GM18907 (cell line): ENCODE data around the gene CAT.
"Not testable (repeated sequence)": the region's sequence is repeated elsewhere in the genome, so short reads cannot be mapped to it uniquely, and the experiment has no call there.

Experiments
- ATAC-seq: cut with Tn5 transposase; IDR thresholded peaks from one replicate; pipeline ENCODE4 v1.9.1; 2021; ENCODE audit warnings: mild to moderate bottlenecking, moderate library complexity; ENCODE audit not compliant: unreplicated experiment

The CAT gene

GRCh38 chr11:34424826-34425225 lies 13.9 kb upstream of the CAT start:
- ATAC-seq: not testable (repeated sequence)

GRCh38 chr11:34425360-34425759 lies 13.4 kb upstream of the CAT start:
- no peak for ATAC-seq

- no peak for ATAC-seq
Observed at GRCh38 chr11:34425867-34426266, 12.9 kb upstream of the CAT start.

GRCh38 chr11:34426766-34427185 lies 12.0 kb upstream of the CAT start:
- no peak for ATAC-seq

- ATAC-seq: no peak
Observed at GRCh38 chr11:34427186-34427805, 11.4 kb upstream of the CAT start.

- ATAC-seq: no peak
Observed at GRCh38 chr11:34431979-34432378, 6.8 kb upstream of the CAT start.

- no peak for ATAC-seq
Observed at GRCh38 chr11:34432822-34433221, 5.9 kb upstream of the CAT start.

- ATAC-seq: no peak
Observed at GRCh38 chr11:34433899-34434298, 4.8 kb upstream of the CAT start.

- no peak for ATAC-seq
Observed at GRCh38 chr11:34437224-34438125, 1.3 kb upstream of the CAT start.

GRCh38 chr11:34439610-34440198 lies 970 bp downstream of the CAT start:
- ATAC-seq: no peak

GRCh38 chr11:34441814-34442213 lies 3.1 kb downstream of the CAT start:
- ATAC-seq: no peak

GRCh38 chr11:34443136-34443535 lies 4.4 kb downstream of the CAT start:
- ATAC-seq: no peak

GRCh38 chr11:34444428-34444827 lies 5.7 kb downstream of the CAT start:
- ATAC-seq: no peak

- no peak for ATAC-seq
Observed at GRCh38 chr11:34445956-34446355, 7.2 kb downstream of the CAT start.

GRCh38 chr11:34446386-34446785 lies 7.7 kb downstream of the CAT start:
- ATAC-seq: no peak

- ATAC-seq: no peak
Observed at GRCh38 chr11:34447044-34447443, 8.3 kb downstream of the CAT start.

- ATAC-seq: no peak
Observed at GRCh38 chr11:34448223-34448994, 9.7 kb downstream of the CAT start.

GRCh38 chr11:34449013-34449412 lies 10.3 kb downstream of the CAT start:
- ATAC-seq: peak; percentile 74

- ATAC-seq: no peak
Observed at GRCh38 chr11:34451053-34451452, 12.3 kb downstream of the CAT start.

- no peak for ATAC-seq
Observed at GRCh38 chr11:34454308-34455032, 15.7 kb downstream of the CAT start.

- no peak for ATAC-seq
Observed at GRCh38 chr11:34457607-34458006, 18.9 kb downstream of the CAT start.
